GM21526 (cell line): ENCODE results near the gene LARP1.

Source experiments
- ATAC-seq: cut with Tn5 transposase; IDR thresholded peaks from one replicate; pipeline ENCODE4 v1.9.1; 2021; ENCODE audit warnings: moderate library complexity; ENCODE audit not compliant: unreplicated experiment, low FRiP score

Gene LARP1

GRCh38 chr5:154788212-154788611 is 33.0 kb downstream of the LARP1 start:
- no peak for ATAC-seq

- ATAC-seq, result peak; percentile 89
Observed at GRCh38 chr5:154791535-154791934, 36.4 kb downstream of the LARP1 start.

GRCh38 chr5:154793599-154794524 is 38.7 kb downstream of the LARP1 start:
- ATAC-seq, result no peak

GRCh38 chr5:154794525-154795234 is 39.5 kb downstream of the LARP1 start:
- no peak for ATAC-seq

- no peak for ATAC-seq
Observed at GRCh38 chr5:154795235-154795596, 40.0 kb downstream of the LARP1 start.

- ATAC-seq, result no peak
Observed at GRCh38 chr5:154797762-154798161, 42.6 kb downstream of the LARP1 start.

- ATAC-seq, result no peak
Observed at GRCh38 chr5:154800582-154800981, 45.4 kb downstream of the LARP1 start.

GRCh38 chr5:154801083-154801482 is 45.9 kb downstream of the LARP1 start:
- ATAC-seq, result no peak

- no peak for ATAC-seq
Observed at GRCh38 chr5:154802050-154802449, 46.9 kb downstream of the LARP1 start.

GRCh38 chr5:154806176-154806575 is 51.0 kb downstream of the LARP1 start:
- ATAC-seq, result no peak

GRCh38 chr5:154811239-154811638 is 56.1 kb downstream of the LARP1 start:
- no peak for ATAC-seq

GRCh38 chr5:154811653-154812465 is 56.7 kb downstream of the LARP1 start:
- ATAC-seq, result peak; percentile 58

GRCh38 chr5:154813158-154813557 is 58.0 kb downstream of the LARP1 start:
- no peak for ATAC-seq

GRCh38 chr5:154813736-154814135 is 58.6 kb downstream of the LARP1 start:
- ATAC-seq, result no peak

GRCh38 chr5:154815025-154815424 is 59.8 kb downstream of the LARP1 start:
- ATAC-seq, result no peak

GRCh38 chr5:154815684-154816247 is 60.6 kb downstream of the LARP1 start:
- ATAC-seq, result no peak

- no peak for ATAC-seq
Observed at GRCh38 chr5:154816891-154817492, 61.8 kb downstream of the LARP1 start.

GRCh38 chr5:154817815-154818214 is 62.6 kb downstream of the LARP1 start:
- no peak for ATAC-seq

GRCh38 chr5:154818471-154819116 is 63.4 kb downstream of the LARP1 start:
- ATAC-seq, result no peak

GRCh38 chr5:154819546-154819945 is 64.4 kb downstream of the LARP1 start:
- ATAC-seq, result no peak
